HG03139 (cell line): ENCODE results near the gene PGPEP1.

ENCODE experiments used
- ATAC-seq: cut with Tn5 transposase; IDR thresholded peaks from one replicate; pipeline ENCODE4 v1.9.1; 2021; ENCODE audit not compliant: unreplicated experiment

Gene PGPEP1

GRCh38 chr19:18417250-18418028 is 77.0 kb downstream of the PGPEP1 start:
- ATAC-seq, result no peak

- no peak for ATAC-seq
These were observed 77.7 kb downstream of the PGPEP1 start for GRCh38 chr19:18418029-18418482.

- ATAC-seq, result no peak
These were observed 78.2 kb downstream of the PGPEP1 start for GRCh38 chr19:18418483-18419194.

GRCh38 chr19:18419195-18419698 is 78.8 kb downstream of the PGPEP1 start, which contains the start of gene SSBP4:
TSS of gene SSBP4 (plus strand) at chr19:18419398. CDS start at chr19:18419649, 251 bp downstream.
- ATAC-seq, result no peak
